GM21423 (cell line): ENCODE results near the gene AMT.
"Not testable (repeated sequence)": the region's sequence is repeated elsewhere in the genome, so short reads cannot be mapped to it uniquely, and the experiment has no call there.

Experiments used
- ATAC-seq: cut with Tn5 transposase; IDR thresholded peaks from one replicate; pipeline ENCODE4 v1.9.1; 2021; ENCODE audit warnings: mild to moderate bottlenecking, moderate library complexity; ENCODE audit not compliant: unreplicated experiment

The AMT gene

DNA sequence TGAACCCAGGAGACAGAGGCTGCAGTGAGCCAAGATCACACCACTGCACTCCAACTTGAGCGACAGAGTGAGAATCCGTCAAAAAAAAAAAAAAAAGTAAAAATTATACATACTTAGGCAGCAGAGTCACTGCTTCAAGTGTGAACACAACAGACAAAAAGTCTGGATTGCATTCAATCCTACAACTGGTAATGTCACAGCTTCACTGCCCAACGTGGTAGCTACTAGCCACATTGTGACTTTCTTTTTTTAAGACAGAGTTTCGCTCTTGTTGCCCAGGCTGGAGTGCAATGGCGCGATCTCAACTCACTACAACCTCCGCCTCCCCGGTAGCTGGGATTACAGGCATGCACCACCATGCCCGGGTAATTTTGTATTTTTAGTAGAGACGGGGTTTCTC, 31.0 kb downstream of the AMT start:
- not testable (repeated sequence) for ATAC-seq

DNA sequence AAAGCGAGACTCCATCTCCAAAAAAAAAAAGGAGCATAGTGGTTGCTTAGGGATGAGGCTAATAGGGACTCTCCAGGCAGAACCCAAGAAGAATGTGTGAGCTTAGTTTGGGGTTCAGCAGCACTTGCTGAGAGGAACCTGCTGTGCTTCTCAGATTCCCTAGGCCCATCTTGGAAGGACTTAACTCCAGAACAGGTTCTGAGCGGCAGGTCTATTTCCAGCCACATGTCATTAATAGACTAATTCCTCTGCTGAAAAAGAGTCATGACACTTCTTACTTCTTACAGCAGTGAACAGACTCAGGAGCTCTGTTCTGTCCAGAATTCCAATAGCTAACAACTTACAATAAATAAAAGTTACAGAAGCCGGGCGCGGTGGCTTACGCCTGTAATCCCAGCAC, 33.0 kb downstream of the AMT start:
- no peak for ATAC-seq

DNA sequence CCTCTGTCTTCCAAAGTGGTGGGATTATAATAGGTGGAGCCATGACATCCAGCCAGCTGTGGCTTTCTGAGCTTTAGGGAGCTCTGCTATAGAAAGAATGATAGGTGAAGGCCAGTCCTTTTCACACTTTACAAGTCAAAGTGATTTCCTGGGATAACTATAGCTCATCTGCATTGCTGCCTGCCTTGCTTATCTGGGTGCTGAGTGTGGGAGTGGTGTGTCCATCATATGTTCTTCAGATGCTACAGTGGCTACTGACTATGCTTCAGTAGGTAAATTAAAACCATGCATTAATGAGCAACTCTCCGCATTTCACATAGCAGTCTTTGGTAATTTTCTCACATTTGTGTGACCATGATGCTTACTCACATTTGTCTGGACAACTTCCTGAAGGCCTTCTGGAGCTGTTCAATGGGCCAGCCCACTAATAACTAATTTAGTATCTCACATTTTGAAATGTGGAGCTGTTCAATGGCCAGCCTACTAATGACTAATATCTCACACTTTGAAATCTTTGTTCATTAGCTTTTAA, 33.9 kb downstream of the AMT start:
- ATAC-seq, result no peak

DNA sequence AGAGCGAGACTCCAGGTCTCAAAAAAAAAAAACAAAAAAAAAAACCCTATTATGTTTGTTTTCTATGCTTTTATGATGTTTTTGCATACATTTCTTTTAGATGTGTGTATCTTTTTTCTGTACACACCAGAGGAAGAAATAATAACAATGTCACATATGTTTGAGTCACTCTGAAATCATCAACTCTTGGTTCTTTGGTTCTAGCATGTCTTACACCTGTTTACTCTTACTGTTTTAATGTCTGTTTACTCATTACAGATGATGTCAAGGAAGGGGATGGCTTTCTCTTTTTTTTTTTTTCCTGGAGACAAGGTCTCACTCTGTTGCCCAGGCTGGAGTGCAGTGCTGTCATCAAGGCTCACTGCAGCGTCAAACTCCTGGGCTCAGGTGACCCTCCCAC, 34.6 kb downstream of the AMT start:
- ATAC-seq, result no peak

DNA sequence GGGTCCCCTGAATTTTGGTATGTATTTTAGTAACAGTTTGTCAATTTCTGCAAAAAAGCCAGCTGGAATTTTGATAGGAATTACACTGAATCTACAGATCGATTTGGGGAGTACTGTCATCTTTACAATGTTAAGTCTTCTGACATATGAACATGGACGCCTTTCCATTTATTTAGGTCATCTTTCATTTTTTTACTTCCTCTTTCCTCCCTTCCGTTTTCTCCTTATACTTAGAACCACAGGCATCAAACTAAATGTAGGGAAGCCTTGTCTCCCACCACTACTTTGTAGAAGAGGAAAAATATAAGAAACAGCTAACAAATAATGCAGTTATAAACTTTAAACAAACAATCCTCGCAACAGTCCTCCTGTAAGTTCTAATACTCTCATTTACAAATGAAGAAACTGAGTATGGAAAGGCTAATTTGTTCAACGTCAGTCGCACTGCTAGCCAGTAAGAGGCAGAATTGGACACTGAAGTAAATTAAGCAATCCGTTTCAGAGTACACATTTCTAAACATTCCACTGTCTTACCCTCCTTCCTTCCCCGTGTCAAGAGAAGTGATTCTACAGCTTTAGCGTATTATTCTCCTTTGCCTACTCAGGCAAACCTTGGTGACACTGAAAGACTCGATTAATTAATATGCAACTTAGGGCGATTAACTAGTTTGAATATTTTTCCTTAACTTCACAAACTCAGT, 36.1 kb downstream of the AMT start:
- no peak for ATAC-seq

DNA sequence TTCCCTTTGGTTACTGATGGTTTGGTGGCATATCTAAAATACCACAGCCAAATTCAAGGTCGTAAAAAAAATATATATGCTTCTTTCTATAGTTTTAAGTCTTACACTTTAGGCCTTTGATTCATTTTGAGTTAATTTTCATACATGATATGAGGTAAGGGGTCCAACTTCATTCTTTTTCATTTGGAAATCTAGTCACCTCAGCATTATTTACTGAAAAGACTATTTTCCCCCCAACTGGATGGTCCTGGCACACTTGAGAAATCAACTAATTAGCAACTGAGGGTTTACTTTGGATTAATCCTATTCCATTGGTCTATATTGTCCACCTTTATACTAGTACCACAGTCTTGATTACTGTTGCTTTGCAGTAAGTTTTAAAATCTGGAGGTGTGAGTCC, 36.7 kb downstream of the AMT start:
- ATAC-seq, result no peak

DNA sequence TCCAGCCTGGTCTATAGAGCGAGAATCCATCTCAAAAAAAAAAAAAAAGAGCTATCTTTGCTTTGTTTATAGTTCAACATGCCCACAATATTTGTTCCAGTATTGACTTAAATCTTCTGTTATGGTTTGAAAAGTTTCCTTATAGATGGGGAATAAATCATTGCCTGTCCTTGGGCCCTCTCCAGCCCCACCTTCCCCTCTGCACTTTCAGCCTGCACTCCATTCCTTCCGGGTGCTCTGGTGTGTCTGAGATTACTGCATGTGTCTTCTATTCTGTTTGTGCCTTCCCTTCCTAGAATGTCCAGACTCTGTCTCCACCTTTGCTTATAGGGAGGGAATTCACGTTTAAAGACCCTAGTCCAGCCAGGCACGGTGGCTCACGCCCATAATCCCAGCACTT, 38.9 kb downstream of the AMT start:
- ATAC-seq, result no peak

DNA sequence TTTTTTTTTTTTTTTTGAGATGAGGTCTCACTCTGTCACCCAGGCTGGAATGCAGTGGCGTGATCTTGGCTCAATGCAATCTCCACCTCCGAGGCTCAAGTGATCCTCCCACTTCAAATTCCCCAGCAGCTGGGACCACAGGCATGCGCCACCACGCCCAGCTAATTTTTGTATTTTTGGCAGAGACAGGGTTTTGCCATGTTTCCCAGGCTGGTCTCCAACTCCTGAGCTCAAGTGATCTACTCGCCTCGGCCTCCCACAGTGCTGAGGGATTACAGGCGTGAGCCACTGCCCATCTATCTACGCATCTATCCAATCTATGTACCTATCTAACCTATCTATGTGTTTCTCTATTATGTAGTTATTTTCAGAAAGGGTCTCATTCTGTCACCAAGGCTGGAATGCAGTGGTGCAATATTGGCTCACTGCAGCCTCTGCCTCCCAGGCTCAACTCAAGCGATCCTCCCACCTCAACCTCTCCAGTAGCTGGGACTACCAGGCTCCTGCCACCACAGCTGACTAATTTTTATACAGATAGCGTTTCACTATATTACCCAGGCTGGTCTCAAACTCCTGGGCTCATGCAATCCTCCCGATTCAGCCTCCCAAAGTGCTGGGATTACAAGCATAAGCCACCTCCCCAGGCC, 43.9 kb downstream of the AMT start:
- no peak for ATAC-seq

DNA sequence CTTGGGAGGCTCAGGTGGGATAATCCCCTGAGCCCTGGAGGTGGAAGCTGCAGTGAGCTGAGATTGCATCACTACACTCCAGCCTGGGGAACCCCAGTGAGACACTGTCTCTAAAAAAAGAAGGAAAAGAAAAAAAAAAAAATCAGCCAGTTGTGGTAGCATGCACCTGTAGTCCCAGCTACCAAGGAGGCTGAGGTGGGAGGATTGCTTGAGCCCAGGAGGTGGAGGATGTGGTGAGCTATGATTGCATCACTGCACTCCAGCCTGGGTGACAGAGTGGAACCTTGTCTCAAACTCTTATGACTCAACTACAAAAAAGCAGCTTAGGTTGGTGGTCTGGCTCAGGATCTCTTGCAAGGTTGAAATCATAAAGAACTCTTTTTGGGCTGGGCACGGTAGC, 44.8 kb downstream of the AMT start:
- ATAC-seq, result no peak

DNA sequence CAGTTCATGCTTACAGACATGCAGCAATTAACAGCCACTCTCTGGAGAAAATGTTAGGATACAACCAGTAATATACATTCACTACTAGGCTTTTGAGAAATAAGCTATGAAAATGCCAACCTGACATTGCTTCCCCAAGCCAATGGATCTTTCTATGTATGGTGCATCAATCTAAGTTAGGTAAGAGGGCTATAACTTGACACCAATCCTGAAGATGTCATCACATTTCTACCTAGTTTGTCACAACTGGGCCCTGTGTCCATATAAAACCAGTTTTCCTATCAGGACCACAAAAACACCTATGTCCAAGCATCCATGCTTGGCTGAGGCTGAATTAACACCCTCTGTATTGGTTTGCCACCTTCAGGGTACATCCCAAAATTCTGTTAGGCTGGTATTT, 50.3 kb downstream of the AMT start:
- no peak for ATAC-seq

DNA sequence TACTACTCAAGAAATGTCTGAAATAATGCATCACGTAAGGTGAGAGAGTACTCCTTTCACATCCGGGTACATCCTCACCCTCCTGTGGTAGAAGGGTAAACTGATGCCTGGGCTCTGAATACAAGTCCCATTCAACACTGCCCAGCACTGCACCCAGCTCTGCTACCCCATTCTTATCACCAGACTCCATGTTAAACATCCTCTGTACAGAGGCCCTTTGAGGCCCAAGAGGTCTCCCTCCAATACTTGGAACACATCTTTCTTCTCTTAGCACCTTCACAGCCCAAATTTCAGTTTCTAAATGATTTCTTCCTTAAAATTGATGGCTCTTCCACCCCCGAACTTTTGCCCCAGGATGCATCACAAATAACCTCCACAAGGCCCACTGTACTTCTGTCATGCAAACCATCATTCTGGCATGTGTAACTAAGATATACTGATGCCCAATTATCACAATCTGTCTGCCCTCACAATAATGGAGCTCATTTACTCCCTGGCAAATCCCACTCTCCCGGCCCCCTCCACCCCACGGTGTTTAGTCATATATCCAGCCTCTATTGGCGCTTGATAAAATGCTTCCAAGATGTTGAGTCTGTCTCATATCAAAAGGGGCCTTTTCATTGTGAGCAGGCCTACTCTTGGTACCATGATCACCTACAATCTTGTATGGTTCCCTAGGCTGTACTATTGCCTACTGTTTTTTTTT, 51.5 kb downstream of the AMT start:
- ATAC-seq, result no peak
